Measurements from ENCODE around the gene ARL5B. TPM values are rescaled to one million over a fixed set of nuclear protein-coding genes. Genes with fewer than 3 reads are reported as not detected.

ARL5B gene
- total and polyA plus RNA-seq, 2 of the 8 experiments (the other 6 are each of a cell fraction or from before 2014, with no cell fraction given): 8.4 to 52.1 TPM

DNA sequence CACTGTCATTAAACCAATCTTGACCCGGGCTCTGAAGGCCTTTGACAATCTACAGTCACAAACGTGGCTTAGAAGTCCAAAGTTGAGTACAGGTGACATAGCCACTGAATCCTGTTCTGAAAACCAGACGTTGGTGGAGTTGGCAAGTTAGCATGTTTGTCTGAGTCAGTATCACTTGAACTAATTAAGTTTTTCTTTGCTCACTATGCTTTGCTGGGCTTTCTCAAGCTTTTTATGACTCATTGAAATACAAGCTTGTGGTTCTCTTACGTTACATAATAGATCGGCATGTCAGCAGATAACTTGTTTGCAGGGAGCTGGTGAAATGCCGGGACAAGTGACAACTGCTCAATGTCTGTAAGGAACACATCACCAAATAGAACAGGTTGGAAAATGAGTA is 53.8 kb downstream of the ARL5B start (continued):
- TF ChIP-seq, protein P1, sequence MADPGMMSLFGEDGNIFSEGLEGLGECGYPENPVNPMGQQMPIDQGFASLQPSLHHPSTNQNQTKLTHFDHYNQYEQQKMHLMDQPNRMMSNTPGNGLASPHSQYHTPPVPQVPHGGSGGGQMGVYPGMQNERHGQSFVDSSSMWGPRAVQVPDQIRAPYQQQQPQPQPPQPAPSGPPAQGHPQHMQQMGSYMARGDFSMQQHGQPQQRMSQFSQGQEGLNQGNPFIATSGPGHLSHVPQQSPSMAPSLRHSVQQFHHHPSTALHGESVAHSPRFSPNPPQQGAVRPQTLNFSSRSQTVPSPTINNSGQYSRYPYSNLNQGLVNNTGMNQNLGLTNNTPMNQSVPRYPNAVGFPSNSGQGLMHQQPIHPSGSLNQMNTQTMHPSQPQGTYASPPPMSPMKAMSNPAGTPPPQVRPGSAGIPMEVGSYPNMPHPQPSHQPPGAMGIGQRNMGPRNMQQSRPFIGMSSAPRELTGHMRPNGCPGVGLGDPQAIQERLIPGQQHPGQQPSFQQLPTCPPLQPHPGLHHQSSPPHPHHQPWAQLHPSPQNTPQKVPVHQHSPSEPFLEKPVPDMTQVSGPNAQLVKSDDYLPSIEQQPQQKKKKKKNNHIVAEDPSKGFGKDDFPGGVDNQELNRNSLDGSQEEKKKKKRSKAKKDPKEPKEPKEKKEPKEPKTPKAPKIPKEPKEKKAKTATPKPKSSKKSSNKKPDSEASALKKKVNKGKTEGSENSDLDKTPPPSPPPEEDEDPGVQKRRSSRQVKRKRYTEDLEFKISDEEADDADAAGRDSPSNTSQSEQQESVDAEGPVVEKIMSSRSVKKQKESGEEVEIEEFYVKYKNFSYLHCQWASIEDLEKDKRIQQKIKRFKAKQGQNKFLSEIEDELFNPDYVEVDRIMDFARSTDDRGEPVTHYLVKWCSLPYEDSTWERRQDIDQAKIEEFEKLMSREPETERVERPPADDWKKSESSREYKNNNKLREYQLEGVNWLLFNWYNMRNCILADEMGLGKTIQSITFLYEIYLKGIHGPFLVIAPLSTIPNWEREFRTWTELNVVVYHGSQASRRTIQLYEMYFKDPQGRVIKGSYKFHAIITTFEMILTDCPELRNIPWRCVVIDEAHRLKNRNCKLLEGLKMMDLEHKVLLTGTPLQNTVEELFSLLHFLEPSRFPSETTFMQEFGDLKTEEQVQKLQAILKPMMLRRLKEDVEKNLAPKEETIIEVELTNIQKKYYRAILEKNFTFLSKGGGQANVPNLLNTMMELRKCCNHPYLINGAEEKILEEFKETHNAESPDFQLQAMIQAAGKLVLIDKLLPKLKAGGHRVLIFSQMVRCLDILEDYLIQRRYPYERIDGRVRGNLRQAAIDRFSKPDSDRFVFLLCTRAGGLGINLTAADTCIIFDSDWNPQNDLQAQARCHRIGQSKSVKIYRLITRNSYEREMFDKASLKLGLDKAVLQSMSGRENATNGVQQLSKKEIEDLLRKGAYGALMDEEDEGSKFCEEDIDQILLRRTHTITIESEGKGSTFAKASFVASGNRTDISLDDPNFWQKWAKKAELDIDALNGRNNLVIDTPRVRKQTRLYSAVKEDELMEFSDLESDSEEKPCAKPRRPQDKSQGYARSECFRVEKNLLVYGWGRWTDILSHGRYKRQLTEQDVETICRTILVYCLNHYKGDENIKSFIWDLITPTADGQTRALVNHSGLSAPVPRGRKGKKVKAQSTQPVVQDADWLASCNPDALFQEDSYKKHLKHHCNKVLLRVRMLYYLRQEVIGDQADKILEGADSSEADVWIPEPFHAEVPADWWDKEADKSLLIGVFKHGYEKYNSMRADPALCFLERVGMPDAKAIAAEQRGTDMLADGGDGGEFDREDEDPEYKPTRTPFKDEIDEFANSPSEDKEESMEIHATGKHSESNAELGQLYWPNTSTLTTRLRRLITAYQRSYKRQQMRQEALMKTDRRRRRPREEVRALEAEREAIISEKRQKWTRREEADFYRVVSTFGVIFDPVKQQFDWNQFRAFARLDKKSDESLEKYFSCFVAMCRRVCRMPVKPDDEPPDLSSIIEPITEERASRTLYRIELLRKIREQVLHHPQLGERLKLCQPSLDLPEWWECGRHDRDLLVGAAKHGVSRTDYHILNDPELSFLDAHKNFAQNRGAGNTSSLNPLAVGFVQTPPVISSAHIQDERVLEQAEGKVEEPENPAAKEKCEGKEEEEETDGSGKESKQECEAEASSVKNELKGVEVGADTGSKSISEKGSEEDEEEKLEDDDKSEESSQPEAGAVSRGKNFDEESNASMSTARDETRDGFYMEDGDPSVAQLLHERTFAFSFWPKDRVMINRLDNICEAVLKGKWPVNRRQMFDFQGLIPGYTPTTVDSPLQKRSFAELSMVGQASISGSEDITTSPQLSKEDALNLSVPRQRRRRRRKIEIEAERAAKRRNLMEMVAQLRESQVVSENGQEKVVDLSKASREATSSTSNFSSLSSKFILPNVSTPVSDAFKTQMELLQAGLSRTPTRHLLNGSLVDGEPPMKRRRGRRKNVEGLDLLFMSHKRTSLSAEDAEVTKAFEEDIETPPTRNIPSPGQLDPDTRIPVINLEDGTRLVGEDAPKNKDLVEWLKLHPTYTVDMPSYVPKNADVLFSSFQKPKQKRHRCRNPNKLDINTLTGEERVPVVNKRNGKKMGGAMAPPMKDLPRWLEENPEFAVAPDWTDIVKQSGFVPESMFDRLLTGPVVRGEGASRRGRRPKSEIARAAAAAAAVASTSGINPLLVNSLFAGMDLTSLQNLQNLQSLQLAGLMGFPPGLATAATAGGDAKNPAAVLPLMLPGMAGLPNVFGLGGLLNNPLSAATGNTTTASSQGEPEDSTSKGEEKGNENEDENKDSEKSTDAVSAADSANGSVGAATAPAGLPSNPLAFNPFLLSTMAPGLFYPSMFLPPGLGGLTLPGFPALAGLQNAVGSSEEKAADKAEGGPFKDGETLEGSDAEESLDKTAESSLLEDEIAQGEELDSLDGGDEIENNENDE (IDR thresholded peaks at IDR 0.05; ENCODE audit: insufficient replicate concordance, low read length): no peak
- no peak for TF ChIP-seq CTBP2 (IDR thresholded peaks at IDR 0.05; ENCODE audit: borderline replicate concordance, insufficient read depth, insufficient read length, low read length)
- TF ChIP-seq EGR1 (IDR thresholded peaks at IDR 0.05; ENCODE audit: borderline replicate concordance, low read depth, low read length): no peak
- no peak for TF ChIP-seq BACH1 (IDR thresholded peaks at IDR 0.05; ENCODE audit: low read length)
- no peak for TF ChIP-seq SUZ12 (IDR thresholded peaks at IDR 0.05; ENCODE audit: low read length)
- TF ChIP-seq RAD21 (IDR thresholded peaks at IDR 0.05 in 1 of 2, conservative IDR thresholded peaks at IDR 0.05 in 1 of 2; ENCODE audit: low read depth in 2 of 2, low read length in 2 of 2): no peak

Measured in H1 (cell line).